Measurements from ENCODE around the gene TSPAN32.
"Not testable (repeated sequence)": the region's sequence is repeated elsewhere in the genome, so short reads cannot be mapped to it uniquely, and the experiment has no call there.

TSPAN32 gene

DNA sequence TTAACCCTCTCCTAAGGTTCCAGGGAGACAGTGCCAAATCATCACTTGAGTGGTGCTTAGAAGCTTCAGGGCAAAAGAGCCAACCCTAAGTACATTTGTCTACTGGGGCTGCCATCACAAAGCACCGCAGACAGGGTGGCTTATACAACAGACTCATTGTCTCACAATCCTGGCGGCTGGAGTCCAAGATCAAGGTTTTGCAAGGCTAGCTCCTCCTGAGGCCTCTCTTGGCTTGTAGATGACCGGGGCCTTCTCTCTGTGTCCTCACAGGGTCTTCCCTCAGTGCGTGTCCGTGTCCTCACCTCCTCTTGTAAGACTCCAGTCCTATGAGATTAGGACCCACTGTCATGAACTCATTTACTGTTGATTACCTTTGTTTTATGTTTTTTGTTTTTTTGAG lies 41.2 kb downstream of the TSPAN32 start:
- DNase-seq (ENCODE audit: low read depth), result no peak

DNA sequence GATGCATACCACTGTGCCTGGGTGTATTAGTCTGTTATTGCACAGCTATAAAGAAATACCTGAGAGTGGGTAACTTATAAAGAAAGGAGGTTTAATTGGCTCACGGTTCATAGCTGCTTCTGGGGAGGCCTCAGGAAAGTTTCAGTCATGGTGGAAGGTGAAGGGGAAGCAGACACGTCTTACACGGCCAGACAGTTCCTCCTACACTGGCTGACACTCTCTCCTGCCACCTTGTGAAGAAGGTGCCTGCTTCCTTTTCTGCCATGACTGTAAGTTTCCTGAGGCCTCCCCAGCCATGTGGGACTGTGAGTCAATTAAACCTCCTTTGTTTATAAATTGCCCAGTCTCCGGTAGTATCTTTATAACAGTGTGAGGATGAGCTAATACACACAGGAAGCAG lies 41.7 kb downstream of the TSPAN32 start:
- DNase-seq (ENCODE audit: low read depth), result no peak

DNA sequence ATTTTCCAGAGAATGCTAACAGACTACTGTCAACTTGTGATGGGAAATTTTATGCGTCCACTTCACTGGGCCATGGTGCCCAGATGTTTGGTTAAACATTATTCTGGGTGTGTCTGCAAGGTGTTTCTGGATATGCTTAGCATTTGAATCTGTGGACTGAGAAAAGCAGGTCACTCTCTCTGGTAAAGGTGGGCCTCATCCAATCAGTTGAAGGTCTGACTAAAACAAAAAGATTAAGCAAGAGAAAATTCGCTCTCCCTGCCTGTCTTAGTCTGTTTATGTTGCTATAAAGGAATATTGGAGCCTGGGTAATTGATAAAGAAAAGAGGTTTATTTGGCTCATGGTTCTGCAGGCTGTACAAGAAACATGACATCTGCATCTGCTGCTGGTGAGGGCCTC lies 43.2 kb downstream of the TSPAN32 start:
- DNase-seq (ENCODE audit: low read depth), result no peak

DNA sequence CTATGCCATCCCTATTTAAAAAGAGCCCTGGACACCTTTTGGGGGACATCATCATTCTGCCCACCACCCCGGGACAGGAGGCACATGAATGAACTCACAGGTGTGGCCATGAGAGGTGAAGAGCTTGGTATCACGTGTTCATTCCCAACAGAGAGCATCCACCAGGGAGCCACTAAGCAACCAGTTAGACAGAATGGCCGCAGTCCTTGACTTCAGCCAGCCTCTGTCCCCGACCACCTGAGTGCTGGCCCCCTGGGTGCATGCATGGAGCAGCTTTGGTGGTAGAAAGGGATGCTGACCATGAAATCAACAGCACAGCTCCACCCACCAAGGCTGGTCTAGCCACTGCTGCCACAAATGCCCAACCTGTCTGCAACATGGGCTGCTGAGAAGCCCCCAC lies 44.2 kb downstream of the TSPAN32 start:
- no peak for DNase-seq (ENCODE audit: low read depth)

DNA sequence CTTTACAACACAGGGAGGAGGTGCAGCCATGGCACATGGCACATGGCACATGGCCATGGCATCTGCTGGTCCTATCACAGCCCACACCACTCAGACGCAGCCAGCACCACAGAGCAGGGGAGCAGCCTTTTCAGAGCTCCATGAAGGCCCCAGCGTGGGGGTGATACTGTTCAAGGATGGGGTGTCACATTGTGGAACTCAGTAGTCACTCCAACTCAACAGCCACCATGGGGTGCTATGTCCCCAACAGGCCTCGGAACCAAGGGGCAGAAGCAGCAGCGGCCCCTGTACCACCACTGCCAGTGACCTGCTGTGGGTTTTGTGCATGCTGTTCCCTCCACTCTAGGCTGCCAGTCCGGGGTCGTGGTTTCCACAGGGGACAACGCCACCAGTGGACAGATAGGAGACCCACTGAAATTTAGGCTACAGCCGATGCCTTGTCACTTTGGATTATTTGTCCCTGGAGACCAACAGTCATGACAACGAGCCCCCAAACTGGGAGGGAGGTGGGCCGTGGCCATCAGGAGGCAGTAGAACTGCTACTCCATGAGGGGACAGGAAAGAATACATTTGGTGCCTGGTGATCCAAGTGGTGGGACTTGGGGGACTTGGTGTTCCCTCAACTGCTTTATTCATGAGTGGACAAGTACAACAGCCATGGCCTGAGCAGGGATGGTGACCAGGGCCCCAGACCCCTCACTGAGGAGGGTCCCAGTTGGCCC lies 44.9 kb downstream of the TSPAN32 start:
- DNase-seq (ENCODE audit: low read depth), result no peak

DNA sequence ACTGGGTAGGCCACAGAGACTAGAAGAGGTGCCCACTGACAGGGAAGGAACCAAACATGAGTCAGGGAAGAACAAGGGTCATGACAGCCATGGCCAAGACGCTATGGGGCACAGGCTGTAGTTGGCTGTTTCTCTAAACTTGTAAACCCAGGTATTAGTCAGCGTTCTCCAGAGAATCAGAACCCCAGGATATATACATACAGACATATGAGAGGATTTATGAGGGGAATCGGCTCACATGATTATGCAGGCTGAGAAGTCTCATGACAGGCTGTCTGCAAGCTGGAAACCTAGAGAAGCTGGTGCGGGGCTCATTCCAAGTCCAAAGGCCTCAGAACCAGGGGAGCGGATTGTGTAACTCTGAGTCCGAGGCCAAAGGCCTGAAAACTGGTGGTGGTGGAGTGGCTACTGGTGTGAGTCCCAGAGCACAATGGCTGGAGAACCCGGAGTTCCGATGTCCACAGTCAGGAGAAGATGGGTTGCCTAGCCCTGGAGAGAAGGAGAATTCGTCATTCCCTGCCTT lies 45.6 kb downstream of the TSPAN32 start:
- no peak for DNase-seq (ENCODE audit: low read depth)

DNA sequence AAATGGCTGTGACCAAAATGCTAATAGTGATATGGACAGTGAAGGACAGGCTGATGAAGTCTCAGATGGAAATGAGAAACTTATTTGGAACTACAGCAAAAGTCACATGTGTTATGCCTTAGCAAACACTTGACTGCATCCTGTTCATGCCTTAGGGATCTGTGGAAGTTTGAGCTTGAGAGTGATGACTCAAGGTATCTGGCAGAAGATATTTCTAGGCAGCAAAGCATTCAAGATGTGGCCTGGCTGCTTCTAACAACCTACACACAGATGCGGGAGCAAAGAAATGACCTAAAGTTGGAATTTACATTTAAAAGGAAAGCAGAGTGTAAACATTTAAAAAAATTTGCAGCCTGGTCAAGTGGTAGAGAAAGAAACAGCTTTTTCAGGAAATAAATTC lies 47.2 kb downstream of the TSPAN32 start:
- DNase-seq (ENCODE audit: low read depth), result no peak

DNA sequence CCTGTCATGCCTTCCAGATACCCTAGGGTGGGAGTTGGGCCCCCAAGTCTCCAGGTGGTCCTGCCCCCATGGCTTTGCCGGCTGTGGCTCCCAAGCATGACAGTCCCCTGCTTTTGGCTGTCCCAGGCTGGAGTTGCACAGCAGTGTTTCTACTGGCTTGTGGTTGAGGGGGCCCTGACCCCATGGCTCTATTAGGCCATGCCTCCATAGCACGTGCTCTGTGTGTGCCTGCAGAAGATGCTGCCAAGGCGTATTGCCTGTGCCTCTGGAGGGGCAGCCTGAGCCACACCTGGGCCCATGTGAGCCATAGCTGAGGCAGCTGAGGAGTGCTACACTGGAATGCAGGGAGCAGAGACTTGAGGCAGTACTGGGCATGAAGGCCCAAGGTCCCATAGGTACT lies 49.9 kb downstream of the TSPAN32 start:
- DNase-seq (ENCODE audit: low read depth), result no peak

DNA sequence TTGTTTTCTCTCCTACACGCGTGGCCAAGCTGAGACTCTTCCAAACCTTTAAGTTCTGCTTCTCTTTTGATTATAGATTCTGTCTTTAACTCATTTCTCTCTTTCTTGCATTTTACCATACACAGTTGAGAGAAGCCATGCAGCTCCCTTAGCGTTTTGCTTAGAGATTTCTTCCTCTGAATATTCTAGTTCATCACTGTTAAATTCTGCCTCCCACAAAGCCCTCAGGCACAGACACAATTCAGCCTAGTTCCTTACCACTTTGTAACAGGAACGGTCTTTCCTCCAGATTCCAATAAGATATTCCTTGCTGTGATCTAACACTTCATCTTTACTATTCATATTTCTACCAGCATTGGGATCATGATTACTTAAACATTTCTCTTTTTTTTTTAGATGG lies 50.6 kb downstream of the TSPAN32 start:
- no peak for DNase-seq (ENCODE audit: low read depth)

DNA sequence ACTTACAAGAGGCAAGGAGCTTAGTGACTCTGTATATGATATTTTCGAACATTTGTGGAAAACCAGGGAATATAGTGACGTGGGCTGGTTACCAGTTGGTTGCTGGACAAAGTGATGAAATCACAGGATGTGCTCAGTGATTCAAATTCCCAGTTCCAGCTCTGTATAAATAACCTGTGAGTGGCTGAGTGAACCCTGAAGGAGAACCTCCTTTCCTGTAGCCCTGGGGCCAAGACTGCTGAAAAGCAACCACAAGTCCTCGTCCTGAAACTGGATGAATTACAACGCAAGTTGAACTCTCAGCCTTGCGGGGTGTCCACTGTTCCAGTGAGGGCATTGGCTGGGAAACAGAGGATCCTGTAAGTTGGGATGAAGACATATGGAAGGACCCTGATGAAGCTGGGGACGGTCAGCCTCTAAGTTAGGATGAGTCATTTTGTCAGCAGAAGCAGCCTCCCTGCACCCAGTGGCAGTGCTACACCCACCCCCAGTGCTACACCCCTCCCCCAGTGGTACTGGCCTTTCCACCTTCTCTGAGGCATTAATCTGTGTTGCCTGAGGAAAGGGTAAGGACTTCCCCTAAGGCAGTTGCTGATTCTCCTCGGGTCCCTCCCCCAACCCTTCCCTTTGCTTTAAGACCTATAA lies 53.3 kb downstream of the TSPAN32 start:
- no peak for DNase-seq (ENCODE audit: low read depth)

DNA sequence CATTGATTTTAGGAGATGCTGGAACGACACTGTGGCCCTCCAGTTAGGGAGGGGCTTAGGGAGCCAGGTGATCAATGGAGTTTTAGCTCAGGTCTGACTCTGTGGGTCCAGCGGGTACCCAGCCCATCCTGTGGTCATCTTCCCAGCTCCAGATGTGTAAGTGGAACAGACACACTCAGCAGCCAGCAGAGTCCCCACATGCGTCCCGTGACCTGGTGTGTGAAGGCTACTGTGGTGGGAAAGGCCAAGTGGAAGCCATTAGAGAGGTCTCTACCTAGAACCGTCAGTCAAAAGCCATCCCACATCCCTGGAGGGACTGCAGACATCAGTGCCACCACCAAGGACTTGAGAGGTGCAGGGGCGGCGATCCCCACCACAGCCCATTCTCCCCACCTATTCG lies 55.4 kb downstream of the TSPAN32 start:
- no peak for DNase-seq (ENCODE audit: low read depth)

DNA sequence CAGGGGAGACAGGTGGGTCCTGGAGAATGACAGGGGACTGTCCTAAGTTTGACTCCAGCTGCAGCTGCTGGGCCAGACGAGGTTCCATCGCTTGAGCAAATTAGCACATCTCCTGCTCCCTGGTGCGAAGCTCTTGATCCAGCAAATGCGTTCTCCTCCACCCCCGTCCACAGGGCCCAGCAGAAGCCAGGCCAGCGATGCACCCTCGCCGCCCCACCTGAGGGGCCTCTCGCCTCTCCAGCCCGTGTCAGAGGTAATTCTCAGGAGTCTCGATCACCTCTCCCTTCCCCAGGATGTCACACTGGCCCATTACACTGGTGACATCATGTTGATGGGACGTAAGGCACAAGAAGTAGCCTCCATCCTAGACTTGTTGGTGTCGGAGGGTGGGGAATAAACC lies 55.8 kb downstream of the TSPAN32 start:
- DNase-seq (ENCODE audit: low read depth), result not testable (repeated sequence)

DNA sequence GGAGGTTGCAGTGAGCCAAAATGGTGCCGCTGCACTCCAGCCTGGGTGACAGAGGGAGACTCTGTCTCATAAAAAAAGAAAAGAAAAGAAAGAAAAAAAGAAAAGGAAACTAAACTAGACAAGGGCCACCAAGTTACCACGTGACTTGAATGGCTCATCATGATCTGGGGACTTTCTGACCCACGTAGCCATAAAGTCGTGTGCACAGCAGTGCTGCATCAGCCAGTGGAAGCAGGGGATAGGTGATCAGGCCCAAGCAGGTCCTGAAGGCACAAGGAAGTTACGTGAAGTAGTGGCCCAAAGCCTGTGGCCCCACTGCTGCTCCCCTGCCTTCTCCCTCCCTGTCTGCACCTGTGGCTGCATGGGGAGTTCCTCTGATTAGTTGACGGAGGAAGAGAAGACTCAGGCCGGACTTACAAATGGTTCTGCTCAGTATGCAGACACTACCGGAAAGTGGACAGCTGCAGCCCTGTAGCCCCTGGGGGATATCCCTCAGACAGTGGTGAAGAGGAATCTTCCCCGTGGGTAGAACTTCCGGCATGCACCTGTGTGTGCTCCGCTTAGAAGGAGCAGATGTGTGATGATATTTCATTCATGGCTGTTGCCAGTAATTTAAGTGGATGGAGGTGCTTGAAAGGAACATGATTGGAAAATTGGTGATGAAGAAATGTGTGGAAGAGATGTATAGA lies 57.1 kb downstream of the TSPAN32 start:
- DNase-seq (ENCODE audit: low read depth), result no peak

DNA sequence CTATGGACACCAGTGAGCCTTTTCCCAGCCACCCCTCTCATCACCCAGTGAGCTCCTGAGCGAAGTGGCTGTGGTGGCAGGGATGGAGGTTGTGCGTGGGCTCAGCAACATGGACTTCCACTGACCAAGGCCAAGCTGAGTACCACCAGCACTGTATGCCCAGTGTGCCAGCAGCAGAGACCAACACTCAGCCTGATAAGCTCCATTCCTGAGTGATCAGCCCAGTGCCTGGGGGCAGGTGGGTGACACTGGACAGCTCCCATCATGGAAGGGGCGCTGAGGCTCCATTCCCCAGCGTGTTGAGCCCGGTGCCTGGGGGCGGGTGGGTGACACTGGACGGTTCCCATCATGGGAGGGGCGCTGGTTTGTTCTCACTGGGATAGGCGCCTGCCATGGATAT lies 57.7 kb downstream of the TSPAN32 start:
- DNase-seq (ENCODE audit: low read depth), result no peak

DNA sequence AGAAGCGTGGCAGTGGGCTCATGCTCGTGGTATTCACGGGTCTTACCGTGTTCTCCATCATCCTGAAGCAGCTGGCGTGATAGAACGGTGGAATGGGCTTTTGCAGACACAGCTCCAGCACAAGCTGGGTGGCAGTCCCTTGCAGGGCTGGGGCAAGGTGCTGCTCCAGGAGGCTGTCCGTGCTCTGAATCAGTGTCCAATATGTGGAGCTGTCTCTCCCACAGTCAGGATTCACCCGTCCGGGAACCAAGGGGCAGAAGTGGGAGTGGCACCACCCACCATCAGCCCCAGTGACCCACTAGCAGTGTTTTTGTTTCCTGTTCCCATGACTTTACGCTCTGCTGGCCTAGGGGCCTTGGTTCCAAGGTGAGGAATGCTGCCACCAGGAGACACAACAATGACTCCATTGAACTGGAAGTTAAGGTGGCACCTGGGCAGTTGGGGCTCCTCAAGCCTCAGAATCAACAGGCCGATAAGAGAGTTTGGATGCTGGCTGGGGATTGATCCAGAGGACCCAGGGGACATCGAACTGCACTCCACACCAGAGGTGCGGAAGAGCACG lies 58.3 kb downstream of the TSPAN32 start:
- no peak for DNase-seq (ENCODE audit: low read depth)

DNA sequence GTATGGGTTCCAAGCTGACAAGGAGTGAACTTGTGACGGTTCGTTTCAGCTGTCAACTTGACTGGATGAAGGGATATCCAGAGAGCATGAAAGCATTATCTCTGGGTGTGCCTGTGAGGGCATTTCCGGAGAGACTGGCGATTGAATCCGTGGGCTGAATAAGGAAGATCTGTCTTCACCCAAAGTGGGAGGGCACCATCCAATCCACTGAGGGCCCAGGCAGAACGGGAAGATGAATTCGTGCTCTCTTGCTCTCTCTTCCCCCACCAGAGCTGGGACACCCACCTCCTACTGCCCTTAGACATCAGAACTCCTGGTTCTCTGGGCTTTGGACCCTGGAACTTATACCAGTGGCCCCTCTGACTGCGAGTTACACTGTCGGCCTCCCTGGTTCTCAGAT lies 59.8 kb downstream of the TSPAN32 start:
- no peak for DNase-seq (ENCODE audit: low read depth)

DNA sequence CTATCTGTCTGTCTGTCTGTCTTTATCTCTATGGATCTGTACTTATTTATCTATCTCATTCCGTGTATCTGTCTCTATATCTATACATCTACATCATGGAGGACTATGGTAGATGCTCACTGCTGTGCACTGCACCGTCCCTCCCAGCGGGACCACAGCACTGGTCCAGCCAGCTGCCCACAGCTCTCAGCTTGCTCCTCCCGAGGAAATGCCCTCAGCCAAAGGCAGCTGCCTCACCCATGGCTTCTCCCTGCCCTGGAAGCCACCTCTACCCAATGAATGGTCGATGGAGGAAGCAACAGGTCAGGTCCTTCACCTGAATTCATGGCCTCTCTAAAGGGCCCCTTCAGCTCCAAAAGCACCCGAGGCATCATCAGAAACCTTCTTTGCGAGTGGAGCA lies 60.6 kb downstream of the TSPAN32 start:
- DNase-seq (ENCODE audit: low read depth), result no peak

DNA sequence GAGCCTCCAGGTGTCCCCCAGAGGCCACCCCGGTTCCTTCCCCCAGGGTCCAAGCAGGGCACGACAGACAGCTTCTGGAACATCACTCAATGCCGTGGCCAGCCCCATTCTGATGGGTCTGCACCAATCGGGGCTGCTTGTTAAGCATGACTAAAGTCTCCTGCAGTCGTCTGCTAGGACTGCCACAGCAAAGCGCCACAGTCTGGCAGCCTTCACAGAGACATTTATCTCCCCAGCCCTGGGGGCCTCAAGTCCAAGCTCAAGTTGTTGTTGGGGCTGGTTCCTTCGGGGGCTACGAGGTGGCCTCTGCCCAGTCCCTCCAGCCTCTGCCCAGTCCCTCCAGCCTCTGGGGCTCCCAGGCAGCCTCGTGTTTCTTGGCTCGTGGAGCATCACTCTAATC lies 61.3 kb downstream of the TSPAN32 start:
- no peak for DNase-seq (ENCODE audit: low read depth)

DNA sequence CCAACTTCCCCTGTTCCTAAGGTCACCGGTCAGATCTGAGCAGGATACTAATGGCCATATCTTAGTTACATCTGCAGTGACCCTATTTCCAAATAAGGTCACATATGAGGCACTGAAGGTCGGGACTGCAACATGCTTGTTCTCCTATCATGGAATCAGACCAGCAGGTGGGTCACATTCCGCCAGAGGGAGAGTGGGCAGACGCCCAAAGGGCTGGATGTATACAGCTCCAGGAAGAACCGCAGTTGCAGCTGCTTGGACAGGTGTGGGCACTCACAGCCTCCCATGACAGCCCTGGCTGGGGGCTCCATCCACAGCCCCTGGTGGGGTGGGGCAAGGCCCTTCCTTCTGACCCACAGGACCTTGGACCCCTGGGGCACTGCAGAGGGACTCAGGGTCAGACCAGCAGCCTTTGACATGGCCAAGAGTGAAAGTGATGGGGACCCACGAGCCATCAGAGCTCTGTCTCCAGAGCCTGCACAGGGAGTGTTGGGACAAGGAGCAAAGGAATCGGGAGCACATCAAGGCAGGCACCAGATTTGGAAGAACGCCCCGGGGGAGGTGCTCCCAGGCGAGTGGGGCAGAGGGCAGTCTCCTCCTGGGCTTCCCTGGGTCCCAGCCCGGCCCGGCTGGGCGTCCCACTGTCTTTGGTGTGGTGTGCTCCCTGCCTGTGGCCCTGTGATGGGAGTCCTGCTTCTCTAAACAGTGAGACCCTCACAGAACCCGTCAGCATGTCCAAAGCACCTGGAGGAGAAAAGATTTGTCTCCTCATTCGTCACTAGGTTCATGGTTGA lies 62.0 kb downstream of the TSPAN32 start:
- no peak for DNase-seq (ENCODE audit: low read depth)

DNA sequence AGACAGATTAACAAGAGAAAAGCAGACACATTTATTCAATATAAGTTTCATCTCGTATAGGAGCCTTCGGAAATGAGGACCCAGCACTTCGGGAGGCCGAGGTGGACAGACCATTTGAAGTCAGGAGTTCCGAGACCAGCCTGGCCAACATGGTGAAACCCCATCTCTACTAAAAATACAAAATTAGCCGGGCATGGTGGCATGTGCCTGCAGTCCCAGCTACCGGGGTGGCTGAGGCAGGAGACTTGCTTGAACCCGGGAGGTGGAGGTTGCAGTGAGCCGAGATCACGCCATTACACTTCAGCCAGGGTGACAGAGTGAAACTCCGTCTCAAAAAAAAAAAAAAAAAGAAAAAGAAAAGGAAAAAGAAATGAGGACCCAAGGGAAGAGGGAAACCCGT lies 62.6 kb downstream of the TSPAN32 start:
- not testable (repeated sequence) for DNase-seq (ENCODE audit: low read depth)

DNA sequence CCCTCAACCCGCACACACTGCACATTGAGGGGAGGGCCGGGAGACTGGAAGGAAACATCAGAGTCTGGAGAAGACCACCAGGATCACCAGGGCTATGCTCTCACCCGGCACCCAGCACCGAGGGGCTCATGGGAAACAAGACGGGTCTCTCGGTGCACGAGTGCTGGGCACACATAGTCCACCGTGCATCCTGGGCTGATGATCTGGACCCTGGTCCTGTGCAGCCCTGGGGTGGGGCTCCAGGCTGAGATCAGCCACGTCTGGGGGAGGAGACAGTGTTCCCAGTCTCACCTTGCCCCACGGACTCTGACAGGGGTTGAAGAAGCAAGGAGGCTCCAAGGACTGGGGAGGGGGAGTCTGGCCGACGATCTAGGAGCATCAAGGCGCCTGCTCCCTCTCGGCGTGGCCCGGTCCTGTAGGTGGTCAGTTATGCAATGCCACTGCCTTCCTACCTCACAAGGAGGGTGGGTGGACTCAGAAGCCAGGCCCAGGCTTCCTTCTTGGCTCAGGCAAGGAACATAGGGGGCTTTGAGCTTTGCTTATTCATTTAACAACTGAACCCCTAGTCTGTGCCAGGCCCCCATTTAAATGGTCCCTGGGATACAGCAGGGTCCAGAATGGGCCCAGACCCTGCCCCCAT lies 63.9 kb downstream of the TSPAN32 start:
- DNase-seq (ENCODE audit: low read depth), result no peak

DNA sequence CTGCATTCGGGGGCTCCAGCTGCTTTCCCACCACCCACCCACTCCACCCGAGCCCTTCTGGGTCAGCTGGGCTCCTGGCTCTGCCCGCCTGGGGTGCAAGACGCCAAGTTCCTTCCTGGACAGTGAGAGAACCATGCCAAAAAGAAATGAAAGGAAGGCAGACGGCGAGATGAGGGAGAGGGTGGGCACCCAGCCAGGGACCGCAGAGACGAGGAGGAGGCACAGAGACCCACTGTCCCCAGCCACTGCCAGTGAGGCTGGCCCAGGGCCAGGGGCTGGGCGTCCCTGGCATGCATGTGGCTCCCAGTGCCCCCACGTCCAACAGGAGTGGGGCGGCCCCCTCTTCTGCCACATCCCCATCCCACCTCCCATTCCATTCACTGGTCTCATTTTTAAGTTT lies 64.5 kb downstream of the TSPAN32 start:
- no peak for DNase-seq (ENCODE audit: low read depth)
